ENCODE results near the gene APOD.

Gene APOD

DNA sequence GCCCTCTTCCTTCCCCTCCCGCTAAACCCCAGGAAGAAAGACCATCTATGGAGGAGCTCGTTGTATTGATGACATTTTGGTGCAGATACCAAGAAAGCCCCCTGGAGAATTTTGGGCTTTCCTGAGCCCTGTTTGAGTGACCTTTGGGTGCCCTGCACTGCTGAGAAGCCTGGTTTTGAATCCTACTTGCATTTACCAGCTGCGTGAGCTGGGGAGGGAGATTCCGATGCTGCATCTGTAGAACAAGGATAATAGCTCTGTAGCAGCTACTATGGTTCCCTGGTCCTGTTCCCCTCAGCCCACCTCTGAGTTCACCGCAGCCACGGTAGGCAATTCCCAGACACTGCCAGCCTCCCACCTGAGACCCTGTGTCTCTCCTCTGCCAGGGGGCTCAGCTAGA is 5.2 kb downstream of the APOD start:
- H3K9me3 Mint-ChIP-seq: no peaks in the 10 kb centered on the region
- peaks cover 5% of the 10 kb centered on the region for H3K27me3 Mint-ChIP-seq (ENCODE audit: low read depth)
- H3K4me3 Mint-ChIP-seq: no peak overlapping the region
- no peak overlapping the region for H3K27ac Mint-ChIP-seq
- peaks cover 20% of the 10 kb centered on the region for H3K4me1 Mint-ChIP-seq
- H3K36me3 Mint-ChIP-seq (ENCODE audit: low read depth): no peaks in the 10 kb centered on the region
- TF ChIP-seq, protein P1, sequence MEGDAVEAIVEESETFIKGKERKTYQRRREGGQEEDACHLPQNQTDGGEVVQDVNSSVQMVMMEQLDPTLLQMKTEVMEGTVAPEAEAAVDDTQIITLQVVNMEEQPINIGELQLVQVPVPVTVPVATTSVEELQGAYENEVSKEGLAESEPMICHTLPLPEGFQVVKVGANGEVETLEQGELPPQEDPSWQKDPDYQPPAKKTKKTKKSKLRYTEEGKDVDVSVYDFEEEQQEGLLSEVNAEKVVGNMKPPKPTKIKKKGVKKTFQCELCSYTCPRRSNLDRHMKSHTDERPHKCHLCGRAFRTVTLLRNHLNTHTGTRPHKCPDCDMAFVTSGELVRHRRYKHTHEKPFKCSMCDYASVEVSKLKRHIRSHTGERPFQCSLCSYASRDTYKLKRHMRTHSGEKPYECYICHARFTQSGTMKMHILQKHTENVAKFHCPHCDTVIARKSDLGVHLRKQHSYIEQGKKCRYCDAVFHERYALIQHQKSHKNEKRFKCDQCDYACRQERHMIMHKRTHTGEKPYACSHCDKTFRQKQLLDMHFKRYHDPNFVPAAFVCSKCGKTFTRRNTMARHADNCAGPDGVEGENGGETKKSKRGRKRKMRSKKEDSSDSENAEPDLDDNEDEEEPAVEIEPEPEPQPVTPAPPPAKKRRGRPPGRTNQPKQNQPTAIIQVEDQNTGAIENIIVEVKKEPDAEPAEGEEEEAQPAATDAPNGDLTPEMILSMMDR (IDR thresholded peaks at IDR 0.05; ENCODE audit: unreplicated experiment in 3 of 3): no peak

- TF ChIP-seq, protein P1 (IDR thresholded peaks at IDR 0.05; ENCODE audit: unreplicated experiment in 3 of 3): no peak
- no peaks in the 10 kb centered on the region for H3K36me3 Mint-ChIP-seq (ENCODE audit: low read depth)
- peaks cover 5% of the 10 kb centered on the region for H3K27me3 Mint-ChIP-seq (ENCODE audit: low read depth)
- no peak overlapping the region for H3K4me3 Mint-ChIP-seq
- no peaks in the 10 kb centered on the region for H3K9me3 Mint-ChIP-seq
- no peak overlapping the region for H3K27ac Mint-ChIP-seq
- H3K4me1 Mint-ChIP-seq: peaks cover 14% of the 10 kb centered on the region
Measured at GRCh38 chr3:195577645-195578177, 6.0 kb downstream of the APOD start.

- Mint-ChIP-seq H3K4me3 (no peak overlapping the region), H3K4me1 (no peaks in the 10 kb centered on the region), H3K27ac (no peak overlapping the region), H3K27me3 (ENCODE audit: low read depth) (peaks cover 12% of the 10 kb centered on the region), H3K36me3 (ENCODE audit: low read depth) (no peaks in the 10 kb centered on the region), H3K9me3 (no peaks in the 10 kb centered on the region)
- TF ChIP-seq, protein P1 (IDR thresholded peaks at IDR 0.05; ENCODE audit: unreplicated experiment in 3 of 3): no peak
Measured at GRCh38 chr3:195574497-195575304, 9.0 kb downstream of the APOD start.

GRCh38 chr3:195573611-195574496 is 9.9 kb downstream of the APOD start:
- Mint-ChIP-seq H3K27ac (no peak overlapping the region), H3K9me3 (no peaks in the 10 kb centered on the region), H3K36me3 (ENCODE audit: low read depth) (no peaks in the 10 kb centered on the region), H3K27me3 (ENCODE audit: low read depth) (peaks cover 12% of the 10 kb centered on the region), H3K4me3 (no peak overlapping the region), H3K4me1 (no peaks in the 10 kb centered on the region)
- TF ChIP-seq, protein P1 (IDR thresholded peaks at IDR 0.05; ENCODE audit: unreplicated experiment in 3 of 3): no peak

GRCh38 chr3:195571361-195571760 is 12.4 kb downstream of the APOD start:
- no peaks in the 10 kb centered on the region for H3K36me3 Mint-ChIP-seq (ENCODE audit: low read depth)

More at GRCh38 chr3:195571361-195571760, 12.4 kb downstream of the APOD start:
- Mint-ChIP-seq H3K4me1 (peaks cover 5% of the 10 kb centered on the region), H3K27me3 (ENCODE audit: low read depth) (peaks cover 7% of the 10 kb centered on the region), H3K27ac (no peak overlapping the region), H3K9me3 (no peaks in the 10 kb centered on the region), H3K4me3 (no peak overlapping the region)
- TF ChIP-seq, protein P1 (IDR thresholded peaks at IDR 0.05; ENCODE audit: unreplicated experiment in 3 of 3): no peak
